PC-9 (cell line): ENCODE data around the gene FXYD3. TPM values are rescaled to one million over a fixed set of nuclear protein-coding genes. Genes with fewer than 3 reads are reported as not detected.

ENCODE experiments used
- BruUV-seq: library from RNA; stranded (reverse); fragments of 400-500 nt; replicated peaks from 2 replicates; lab custom pipeline; 2021; lab: Mats Ljungman, UMichigan
- CTCF ChIA-PET: fragments of 300-600 bp; sonication (Branson Sonifier 250); formaldehyde crosslinking; loops from one replicate; lab custom pipeline; 2022; ENCODE audit warnings: antibody characterized with exemption; lab: Charles Lee
- POLR2A ChIA-PET: fragments of 300-600 bp; sonication (Branson Sonifier 250); formaldehyde crosslinking; loops from one replicate; lab custom pipeline; 2022; ENCODE audit warnings: antibody characterized with exemption; ENCODE audit not compliant: unreplicated experiment; lab: Charles Lee
- DNase-seq, 2 experiments: peaks; one replicate each; pipeline versions ENCODE4 v3.0.0 to v3.0.0-alpha.2; 2015 to 2022; ENCODE audit warnings: mixed read lengths in 1 of 2
- H2AFZ ChIP-seq: fragments of 200-600 bp; sonication (generic); 2 replicates; pipeline ENCODE4 v1.8.1; 2017; ENCODE audit warnings: antibody characterized with exemption
- H3F3A ChIP-seq: fragments of 200-600 bp; sonication (generic); 2 replicates; pipeline ENCODE4 v1.8.1; 2017; ENCODE audit warnings: antibody characterized with exemption, mild to moderate bottlenecking, low read depth; ENCODE audit not compliant: insufficient read depth
- H3K27ac ChIP-seq: fragments of 200-600 bp; sonication (generic); 2 replicates; pipeline ENCODE4 v1.6.1; 2016; ENCODE audit warnings: mixed run types
- H3K27me3 ChIP-seq: fragments of 200-600 bp; sonication (generic); 2 replicates; pipeline ENCODE4 v1.6.1; 2016; ENCODE audit warnings: low read depth, mixed run types; ENCODE audit not compliant: insufficient read depth
- H3K36me3 ChIP-seq: fragments of 200-600 bp; sonication (generic); 2 replicates; pipeline ENCODE4 v1.6.1; 2016; ENCODE audit warnings: low read depth, mixed run types
- H3K4me1 ChIP-seq: fragments of 200-600 bp; sonication (generic); replicated peaks from 2 replicates; pipeline ENCODE4 v1.6.1; 2016; ENCODE audit warnings: mixed run types; ENCODE audit not compliant: insufficient read depth
- H3K4me2 ChIP-seq: fragments of 200-600 bp; sonication (generic); 2 replicates; pipeline ENCODE4 v1.6.1; 2017; ENCODE audit warnings: mixed run types
- H3K4me3 ChIP-seq: fragments of 200-600 bp; sonication (generic); 2 replicates; pipeline ENCODE4 v1.6.1; 2016; ENCODE audit warnings: mixed run types
- H3K79me2 ChIP-seq: fragments of 200-600 bp; sonication (generic); 2 replicates; pipeline ENCODE4 v1.6.1; 2017; ENCODE audit warnings: low read depth, mixed run types
- H3K9me2 ChIP-seq: fragments of 200-600 bp; sonication (generic); 2 replicates; pipeline ENCODE4 v1.8.1; 2017; ENCODE audit warnings: mild to moderate bottlenecking; ENCODE audit not compliant: insufficient read depth
- H3K9me3 ChIP-seq: fragments of 200-600 bp; sonication (generic); 2 replicates; pipeline ENCODE4 v1.8.1; 2016; ENCODE audit warnings: low read depth; ENCODE audit not compliant: insufficient read depth
- H4K20me1 ChIP-seq: fragments of 200-600 bp; sonication (generic); 2 replicates; pipeline ENCODE4 v1.8.1; 2017; ENCODE audit not compliant: insufficient read depth
- CTCF ChIP-seq: fragments of 200-600 bp; sonication (generic); conservative IDR thresholded peaks from 2 replicates; pipeline ENCODE4 v1.6.1; 2017; ENCODE audit warnings: mixed run types, antibody characterized with exemption, mild to moderate bottlenecking, moderate library complexity
- EZH2 ChIP-seq: fragments of 200-600 bp; sonication (generic); IDR thresholded peaks from 2 replicates; pipeline ENCODE4 v1.8.0; 2017; ENCODE audit warnings: antibody characterized with exemption, low read depth
- intact Hi-C: fragments of 100-400 bp; cut with micrococcal nuclease; formaldehyde crosslinking; loops from one replicate; pipeline ENCODE4 v1.10.0; 2022; ENCODE audit not compliant: unreplicated experiment
- total RNA-seq: library from RNA; stranded (reverse); gene quantifications from 2 replicates; pipeline ENCODE4 v1.2.3, GENCODE V29; 2021

FXYD3 gene
- total RNA-seq, 1 experiment from 2014 or later: 287 TPM

DNA sequence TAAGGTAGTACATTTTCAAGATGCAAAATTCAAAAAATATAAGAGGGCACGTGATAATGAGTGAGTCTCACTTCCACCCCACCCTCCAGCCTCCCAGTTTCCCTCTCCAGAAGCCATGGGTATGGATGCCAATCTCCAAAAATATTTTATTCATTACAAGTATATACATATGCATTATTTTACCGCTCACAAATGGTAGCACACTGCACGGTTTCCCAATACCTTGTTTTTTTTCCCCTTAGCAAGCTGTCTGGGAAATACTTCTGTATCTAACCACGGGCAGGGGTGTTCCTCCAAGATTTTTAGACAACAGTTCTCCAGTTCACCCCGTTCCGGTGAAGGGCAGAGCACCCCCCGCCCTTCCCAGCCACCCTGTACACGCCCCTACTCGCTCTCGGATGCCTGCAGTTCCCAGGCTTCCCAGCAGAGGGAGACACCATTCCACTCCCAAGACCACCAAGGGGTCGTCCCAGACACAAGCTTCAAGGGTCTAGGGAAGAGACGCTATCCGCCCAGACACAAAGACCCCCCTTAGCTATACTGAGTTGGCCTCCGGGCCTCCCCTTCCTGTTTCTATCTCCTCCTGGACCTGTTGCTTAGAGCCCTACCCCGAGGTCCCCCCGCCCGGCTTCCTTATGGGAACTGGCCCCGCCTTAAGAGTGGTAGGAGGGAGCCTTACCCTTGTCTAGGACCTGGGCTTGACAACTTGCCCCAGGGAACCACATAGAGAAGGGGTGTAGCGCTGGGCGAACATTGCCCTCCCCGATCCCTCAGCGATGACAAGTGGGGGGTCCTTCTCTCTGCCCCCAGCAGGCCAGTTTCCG is 1.1 kb upstream of the FXYD3 start:
- no peaks in the 10 kb centered on the region for H3K27me3 ChIP-seq
- peaks cover 51% of the 10 kb centered on the region for H3K4me1 ChIP-seq
- peak overlapping the region; percentile 99 for H3K4me2 ChIP-seq
- no peaks in the 10 kb centered on the region for H3K36me3 ChIP-seq
- peak overlapping the region; percentile 71 for H3K27ac ChIP-seq
- H3K9me2 ChIP-seq: no peaks in the 10 kb centered on the region
- peak; percentile 59 to 81 for DNase-seq
- TF ChIP-seq EZH2 (no peak), CTCF (peak; percentile 100)
- H3K4me3 ChIP-seq: peak overlapping the region; percentile 89
- H2AFZ ChIP-seq: peak overlapping the region; percentile 74
- ChIA-PET POLR2A (interaction anchor here (0.8 kb wide), 1 partner anchor 9 kb away, joined by 6 read pairs; no protein-coding TSS in a partner anchor), CTCF (interaction anchor here (0.6 to 1.2 kb wide), 4 partner anchors 21 to 98 kb away, joined by 3 to 8 read pairs (median 4); partner anchors contain the start of gene FXYD1)
- H3K9me3 ChIP-seq: no peaks in the 10 kb centered on the region
- intact Hi-C loops: loop anchor here (1.0 to 10.0 kb wide), 5 partner anchors 9 to 140 kb away; partner anchors contain the start of gene LGI4
- H3F3A ChIP-seq: peaks cover 41% of the 10 kb centered on the region
- BruUV-seq: no TSS peak
- no peaks in the 10 kb centered on the region for H4K20me1 ChIP-seq
- H3K79me2 ChIP-seq: peaks cover 34% of the 10 kb centered on the region

- Histone ChIP-seq H3K36me3 (no peaks in the 10 kb centered on the region), H3K9me2 (no peaks in the 10 kb centered on the region), H3K27me3 (no peaks in the 10 kb centered on the region), H3K9me3 (no peaks in the 10 kb centered on the region), H3K79me2 (peaks cover 43% of the 10 kb centered on the region), H3K4me2 (peak overlapping the region; percentile 99), H3K27ac (peak overlapping the region; percentile 71), H4K20me1 (no peaks in the 10 kb centered on the region), H3K4me1 (peaks cover 64% of the 10 kb centered on the region), H3F3A (peaks cover 54% of the 10 kb centered on the region), H2AFZ (peak overlapping the region; percentile 71; the same call in 1 of the 2 replicates), H3K4me3 (peak overlapping the region; percentile 89)
- DNase-seq: peak; percentile 77 to 81
- no TSS peak for BruUV-seq
- POLR2A ChIA-PET: interaction anchor here (0.6 to 0.9 kb wide), 4 partner anchors 8 to 131 kb away, joined by 3 to 19 read pairs (median 4); no protein-coding TSS in a partner anchor
- CTCF ChIA-PET: interaction anchor here (0.6 to 1.4 kb wide), 2 partner anchors 25 to 79 kb away, joined by 3 to 7 read pairs; no protein-coding TSS in a partner anchor
- TF ChIP-seq CTCF: no peak
- TF ChIP-seq EZH2: no peak
- intact Hi-C loops: loop anchor here (10.0 kb wide), 1 partner anchor 141 kb away; no protein-coding TSS in a partner anchor
Measured at GRCh38 chr19:35116072-35116801, 614 bp downstream of the FXYD3 start.

DNA sequence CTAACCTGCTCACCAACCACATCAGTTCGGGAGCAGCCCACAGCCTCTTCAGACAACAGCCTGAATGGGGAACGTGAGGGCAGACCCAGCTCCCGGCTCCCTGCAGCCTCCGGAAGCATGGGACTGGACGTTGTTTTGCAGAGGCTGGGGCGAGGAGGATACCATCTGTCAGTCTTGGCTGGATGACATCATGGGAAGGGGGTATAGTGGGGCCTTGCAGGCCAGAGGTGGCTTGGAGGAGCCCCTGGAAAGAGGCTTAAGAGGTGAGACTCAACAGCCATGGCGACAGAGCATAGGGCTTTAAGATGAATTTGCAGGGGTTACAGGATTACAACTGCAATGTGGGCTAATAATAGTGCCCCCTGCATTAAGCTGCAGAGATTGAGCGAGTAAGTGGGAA is 1.5 kb downstream of the FXYD3 start:
- CTCF ChIA-PET: interaction anchor here (1.4 kb wide), 1 partner anchor 24 kb away, joined by 3 read pairs; no protein-coding TSS in a partner anchor
- TF ChIP-seq CTCF (no peak), EZH2 (no peak)
- Histone ChIP-seq H3K36me3 (peaks cover 4% of the 10 kb centered on the region; the same call in 1 of the 2 replicates), H3K4me2 (peak overlapping the region; percentile 99), H3K4me3 (peak overlapping the region; percentile 89), H3K27me3 (no peaks in the 10 kb centered on the region), H3F3A (peaks cover 63% of the 10 kb centered on the region), H3K79me2 (peaks cover 51% of the 10 kb centered on the region), H3K27ac (peak overlapping the region; percentile 71), H2AFZ (no peak overlapping the region), H3K4me1 (peaks cover 72% of the 10 kb centered on the region), H3K9me3 (no peaks in the 10 kb centered on the region), H3K9me2 (no peaks in the 10 kb centered on the region), H4K20me1 (no peaks in the 10 kb centered on the region)
- BruUV-seq: TSS peak; percentile 21
- intact Hi-C loops: loop anchor here (10.0 kb wide), 1 partner anchor 142 kb away; no protein-coding TSS in a partner anchor
- POLR2A ChIA-PET: interaction anchor here (0.5 to 0.6 kb wide), 2 partner anchors 9 to 30 kb away, joined by 4 read pairs; no protein-coding TSS in a partner anchor
- no peak for DNase-seq
